CD4-positive, alpha-beta T cell treated with Interleukin-21 for 1 hour (primary cell): ENCODE results near the gene THADA.
A peak's percentile ranks its signal among the peaks of the same experiment; 100 is the strongest.
"Not testable (repeated sequence)": the region's sequence is repeated elsewhere in the genome, so short reads cannot be mapped to it uniquely, and the experiment has no call there.

Source experiments
- DNase-seq: peaks from one replicate; pipeline ENCODE4 v3.0.0-alpha.2; 2020

Gene THADA

GRCh38 chr2:43293744-43294695 lies 301.8 kb downstream of the THADA start:
- peak; percentile 35 for DNase-seq

GRCh38 chr2:43292851-43293743 lies 302.7 kb downstream of the THADA start:
- DNase-seq, result no peak

- no peak for DNase-seq
Measured at GRCh38 chr2:43292297-43292696, 303.5 kb downstream of the THADA start.

GRCh38 chr2:43289331-43289730 lies 306.5 kb downstream of the THADA start:
- no peak for DNase-seq

GRCh38 chr2:43288417-43289305 lies 307.2 kb downstream of the THADA start:
- no peak for DNase-seq

- DNase-seq, result no peak
Measured at GRCh38 chr2:43285987-43286386, 309.9 kb downstream of the THADA start.

GRCh38 chr2:43284967-43285366 lies 310.9 kb downstream of the THADA start:
- no peak for DNase-seq

- DNase-seq, result not testable (repeated sequence)
Measured at GRCh38 chr2:43284347-43284746, 311.5 kb downstream of the THADA start.

- DNase-seq, result no peak
Measured at GRCh38 chr2:43280994-43281393, 314.8 kb downstream of the THADA start.

- no peak for DNase-seq
Measured at GRCh38 chr2:43279317-43279840, 316.5 kb downstream of the THADA start.

- no peak for DNase-seq
Measured at GRCh38 chr2:43278564-43279220, 317.1 kb downstream of the THADA start.

- DNase-seq, result no peak
Measured at GRCh38 chr2:43276962-43277391, 318.9 kb downstream of the THADA start.

GRCh38 chr2:43276266-43276941 lies 319.4 kb downstream of the THADA start:
- DNase-seq, result no peak

- DNase-seq, result no peak
Measured at GRCh38 chr2:43274721-43275120, 321.1 kb downstream of the THADA start.

GRCh38 chr2:43274055-43274454 lies 321.8 kb downstream of the THADA start:
- DNase-seq, result no peak

- no peak for DNase-seq
Measured at GRCh38 chr2:43273529-43273928, 322.3 kb downstream of the THADA start.

GRCh38 chr2:43270930-43271615 lies 324.8 kb downstream of the THADA start:
- no peak for DNase-seq

GRCh38 chr2:43270461-43270860 lies 325.4 kb downstream of the THADA start:
- no peak for DNase-seq

- no peak for DNase-seq
Measured at GRCh38 chr2:43269706-43270105, 326.1 kb downstream of the THADA start.

- DNase-seq, result no peak
Measured at GRCh38 chr2:43269074-43269572, 326.7 kb downstream of the THADA start.
